ENCODE data around the gene NFIC. TPM values are rescaled to one million over a fixed set of nuclear protein-coding genes. Genes with fewer than 3 reads are reported as not detected.
"Not testable (repeated sequence)": the region's sequence is repeated elsewhere in the genome, so short reads cannot be mapped to it uniquely, and the experiment has no call there.

The NFIC gene
- total and polyA plus RNA-seq, 2 of the 4 experiments (the other 2 are of a cell fraction): 21.9 to 32.1 TPM

DNA sequence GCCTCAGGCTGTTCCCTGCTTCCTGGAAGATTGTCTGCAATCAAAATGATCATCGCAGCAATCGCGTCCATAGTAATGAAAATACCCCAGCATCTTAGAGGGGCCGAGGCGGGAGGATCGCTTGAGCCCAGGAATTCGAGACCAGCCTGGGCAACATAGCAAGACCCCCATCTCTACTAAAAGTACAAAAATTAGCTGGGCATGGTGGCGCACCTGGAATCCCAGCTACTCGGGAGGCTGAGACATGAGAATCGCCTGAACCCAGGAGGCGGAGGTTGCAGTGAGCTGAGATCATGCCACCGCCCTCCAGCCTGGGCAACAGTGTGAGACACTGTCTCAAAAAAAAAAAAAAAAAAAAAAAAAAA lies 9.7 kb downstream of the NFIC start:
- H3K9me3 ChIP-seq (ENCODE audit: control insufficient read depth, insufficient read depth, low read length); H2BK15ac ChIP-seq (ENCODE audit: low read depth, low read length); CTCF ChIA-PET; H3K27me3 ChIP-seq (ENCODE audit: control insufficient read depth, insufficient read depth, low read length); POLR2A ChIA-PET (ENCODE audit: unreplicated experiment); H3K56ac ChIP-seq (ENCODE audit: extremely low read depth, insufficient read depth, low read length); H3K18ac ChIP-seq (ENCODE audit: low read depth, low read length); H3K4me3 ChIP-seq (ENCODE audit: insufficient read depth, low read depth, low read length); H2BK20ac ChIP-seq (ENCODE audit: low read depth, low read length); H3K4me2 ChIP-seq (ENCODE audit: low read depth, low read length); H2AFZ ChIP-seq (replicated peaks; ENCODE audit: low read length, poor library complexity); intact Hi-C loops (cut with micrococcal nuclease); H4K5ac ChIP-seq (ENCODE audit: low read depth, low read length); H3K36me3 ChIP-seq (ENCODE audit: control insufficient read depth, insufficient read depth, low read length); dilution Hi-C loops (cut with HindIII; ENCODE audit: low sequenced_read_pairs, unreplicated experiment); in situ Hi-C loops (cut with MboI; ENCODE audit: low sequenced_read_pairs); H3K9ac ChIP-seq (ENCODE audit: low read depth, low read length); H4K8ac ChIP-seq (ENCODE audit: low read depth in 2 of 2, low read length in 2 of 2); H3K27ac ChIP-seq (ENCODE audit: insufficient read depth, low read length); H3K14ac ChIP-seq (replicated peaks; ENCODE audit: low read depth, low read length); BruUV-seq (replicated peaks); ATAC-seq (ENCODE audit: low read depth); H2BK120ac ChIP-seq (ENCODE audit: low read depth, low read length); DNase-seq; H4K91ac ChIP-seq (ENCODE audit: insufficient read depth, low read depth, low read length); H3K23ac ChIP-seq (ENCODE audit: low read depth, low read length): not testable (repeated sequence)
- peak overlapping the region; percentile 93 for H2AK9ac ChIP-seq (replicated peaks; ENCODE audit: low read depth, low read length, poor library complexity)
- H2AK5ac ChIP-seq (ENCODE audit: low read depth, low read length): peak overlapping the region; percentile 98
- H2BK5ac ChIP-seq (ENCODE audit: low read depth, low read length, poor library complexity, severe bottlenecking): peak overlapping the region; percentile 81
- H3K4me1 ChIP-seq (ENCODE audit: control insufficient read depth, insufficient read depth, low read length): peaks cover 18% of the 10 kb centered on the region
- peaks cover 21% of the 10 kb centered on the region for H3K9me1 ChIP-seq (ENCODE audit: insufficient read depth, low read length)
- H4K20me1 ChIP-seq (ENCODE audit: insufficient read depth, low read length): peaks cover 88% of the 10 kb centered on the region
- H3K4ac ChIP-seq (ENCODE audit: low read depth, low read length): peak overlapping the region; percentile 78
- 100% methylated on average over 1 of the region's 12 CpGs; no CpG with 5 or more reads in 1 of the 2 experiments for WGBS, 2 experiments (ENCODE audit: extremely low coverage in 2 of 2, insufficient read length in 1 of 2)
- H3K79me1 ChIP-seq (ENCODE audit: low read depth in 1 of 2, low read length in 2 of 2): peaks cover 0 to 69% of the 10 kb centered on the region in 2 experiments; a peak in 2 of 4 replicates
